HG02798 (cell line): Measurements from ENCODE around the gene UTP14C.
A peak's percentile ranks its signal among the peaks of the same experiment; 100 is the strongest.
"Not testable (repeated sequence)": the region's sequence is repeated elsewhere in the genome, so short reads cannot be mapped to it uniquely, and the experiment has no call there.

Source experiments
- ATAC-seq: cut with Tn5 transposase; IDR thresholded peaks from one replicate; pipeline ENCODE4 v1.9.1; 2021; ENCODE audit warnings: mild to moderate bottlenecking; ENCODE audit not compliant: unreplicated experiment, poor library complexity

Gene UTP14C

DNA sequence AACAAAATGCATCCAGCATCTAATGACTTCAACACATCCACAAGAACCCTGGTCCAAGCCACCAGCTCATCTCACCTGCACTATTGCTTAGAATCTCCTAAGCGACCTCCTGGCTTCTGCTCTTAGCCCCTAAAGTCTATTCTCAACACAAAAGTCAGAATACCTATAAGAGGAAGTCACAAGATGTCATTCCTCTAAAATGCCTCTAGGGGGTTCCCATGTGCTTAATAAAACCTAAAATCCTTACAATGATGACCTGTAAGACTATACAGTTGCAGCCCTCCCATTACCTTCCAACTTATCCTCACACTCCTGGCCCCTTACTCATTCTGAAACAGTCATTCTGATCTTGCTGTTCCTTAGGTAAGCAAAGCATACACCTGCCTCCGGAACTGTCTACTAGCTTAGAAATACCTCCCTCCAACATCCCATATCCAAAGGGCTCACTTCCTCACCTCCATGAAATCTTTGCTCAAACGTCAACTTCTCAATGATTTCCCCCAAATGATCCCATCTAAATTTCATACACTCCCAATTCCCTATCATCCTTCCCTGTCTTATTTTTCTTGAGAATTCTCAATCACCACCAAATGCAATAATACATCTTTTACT is 23.3 kb upstream of the UTP14C start:
- peak; percentile 84 for ATAC-seq

DNA sequence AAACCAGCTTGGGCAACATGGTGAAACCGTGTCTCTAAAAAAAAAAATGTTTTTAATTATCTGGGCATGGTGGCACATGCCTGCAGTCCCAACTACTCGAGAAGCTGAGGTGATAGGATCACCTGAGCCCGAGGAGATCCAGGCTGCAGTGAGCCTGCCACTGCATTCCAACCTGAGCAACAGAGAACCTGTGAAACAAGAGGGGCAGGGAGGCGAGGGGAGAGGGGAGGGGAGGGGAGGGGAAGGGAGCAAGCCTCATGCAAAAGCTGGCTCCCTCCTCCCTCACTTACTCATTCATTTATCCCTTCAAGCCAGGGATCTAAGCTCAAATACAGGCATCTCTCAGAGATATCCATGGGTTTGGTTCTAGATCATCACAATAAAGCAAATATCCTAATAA is 22.1 kb upstream of the UTP14C start:
- ATAC-seq: no peak

DNA sequence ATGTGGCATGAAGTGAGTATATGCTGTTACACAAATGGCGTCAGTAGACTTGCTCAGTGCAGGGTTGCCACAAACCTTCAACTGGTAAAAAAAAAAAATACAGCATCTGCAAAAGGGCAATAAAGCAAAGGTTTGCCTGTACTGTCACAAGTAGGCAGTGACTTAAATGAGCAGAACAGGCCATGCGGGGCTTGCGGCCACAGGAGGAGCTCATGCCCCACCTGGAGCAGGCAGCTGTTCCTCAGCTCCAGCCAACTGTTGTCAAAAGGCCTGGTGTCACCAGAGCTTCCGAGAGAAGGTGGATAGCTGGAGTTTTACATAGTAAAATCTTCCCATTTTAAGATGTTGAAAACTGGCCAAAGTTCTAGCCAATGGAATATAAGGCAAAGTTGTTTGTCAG is 20.9 kb upstream of the UTP14C start:
- ATAC-seq: no peak

DNA sequence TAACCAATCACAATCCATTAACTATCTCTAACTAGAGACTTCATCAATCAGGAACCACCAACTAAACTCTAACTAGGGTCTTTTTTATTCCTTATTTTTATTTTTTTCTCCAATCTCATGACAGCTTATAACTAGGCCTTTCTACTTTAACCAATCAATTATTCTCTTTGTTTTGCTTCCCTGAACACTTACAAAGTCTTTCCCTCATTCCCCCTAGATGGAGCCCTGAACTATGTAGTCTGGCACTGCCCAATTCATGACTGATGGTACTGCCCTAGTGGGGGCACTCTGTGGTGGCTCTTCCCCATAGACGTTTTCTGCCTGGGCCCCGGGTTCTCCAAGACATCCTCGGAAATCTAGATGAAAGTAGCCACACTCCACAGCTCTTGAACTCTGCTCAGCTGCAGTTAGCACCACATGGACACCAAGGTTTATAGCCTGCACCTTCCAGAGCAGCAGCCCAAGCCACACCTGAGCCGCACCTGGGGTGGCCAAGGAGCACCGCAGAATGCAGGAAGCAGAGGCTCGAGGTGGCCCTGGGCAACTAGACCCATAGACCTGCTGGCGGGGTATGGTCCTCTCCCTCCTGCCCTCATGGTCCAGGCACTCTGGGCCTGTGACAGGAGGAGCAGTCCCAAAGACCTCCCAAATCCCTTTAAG is 19.9 kb upstream of the UTP14C start:
- ATAC-seq: no peak

DNA sequence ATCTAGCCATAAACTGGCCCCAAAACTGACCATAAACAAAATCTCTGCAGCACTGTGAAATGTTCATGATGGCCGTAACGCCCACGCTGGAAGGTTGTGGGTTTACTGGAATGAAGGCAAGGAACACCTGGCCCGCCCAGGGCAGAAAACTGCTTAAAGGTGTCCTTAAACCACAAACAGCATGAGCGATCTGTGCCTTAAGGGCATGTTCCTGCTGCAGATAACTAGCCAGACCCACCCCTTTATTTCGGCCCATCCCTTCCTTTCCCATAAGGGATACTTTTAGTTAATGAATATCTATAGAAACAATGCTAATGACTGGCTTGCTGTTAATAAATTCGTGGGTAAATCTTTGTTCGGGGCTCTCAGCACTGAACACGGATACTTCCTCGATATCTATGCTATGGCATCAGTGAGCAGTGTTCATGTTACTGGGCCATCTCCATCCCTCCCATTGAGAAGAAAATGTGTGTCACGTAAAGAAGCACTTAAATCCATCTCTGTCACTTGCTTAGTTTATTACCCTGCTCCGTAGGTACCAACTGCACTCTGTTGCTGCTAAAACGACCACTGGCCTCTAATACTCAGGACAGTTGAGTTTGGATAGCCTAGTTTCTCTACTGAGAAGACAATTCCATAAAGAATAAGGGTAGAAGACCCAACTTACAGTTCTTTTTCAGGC is 18.5 kb upstream of the UTP14C start:
- no peak for ATAC-seq

DNA sequence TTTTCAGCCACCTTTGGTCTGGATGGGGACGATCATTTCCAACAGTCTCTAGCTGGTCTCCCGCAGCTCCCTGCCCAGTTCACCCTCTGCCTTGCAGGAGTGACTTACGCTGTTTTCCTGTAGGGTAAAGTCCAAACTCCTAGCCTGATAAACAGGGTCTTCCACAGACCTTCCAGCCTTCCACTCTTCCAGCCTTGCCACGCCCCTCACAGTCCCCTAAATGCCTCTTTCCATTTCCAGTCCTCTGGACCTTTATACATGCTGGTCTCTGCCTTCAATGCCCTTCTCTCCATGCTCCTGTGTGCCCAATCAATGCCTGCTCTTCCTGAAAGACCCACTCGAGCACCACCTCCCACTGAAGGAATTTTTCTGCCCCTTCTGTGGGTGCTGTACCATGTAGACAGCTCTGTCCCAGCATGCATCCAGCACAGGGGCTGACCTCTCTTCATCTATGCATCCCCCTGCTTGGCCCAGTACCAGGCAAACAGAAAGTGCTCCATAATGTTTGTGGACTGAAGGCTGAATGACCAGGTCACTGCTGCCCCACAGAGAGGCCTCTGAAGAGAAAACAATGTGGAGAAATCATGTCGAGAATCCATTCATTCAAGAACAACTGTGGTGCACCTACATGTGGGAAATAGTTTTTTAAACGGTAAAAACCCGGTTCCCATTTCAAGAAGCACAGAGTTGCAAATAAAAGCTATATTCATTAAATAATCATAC is 17.8 kb upstream of the UTP14C start:
- ATAC-seq: no peak

DNA sequence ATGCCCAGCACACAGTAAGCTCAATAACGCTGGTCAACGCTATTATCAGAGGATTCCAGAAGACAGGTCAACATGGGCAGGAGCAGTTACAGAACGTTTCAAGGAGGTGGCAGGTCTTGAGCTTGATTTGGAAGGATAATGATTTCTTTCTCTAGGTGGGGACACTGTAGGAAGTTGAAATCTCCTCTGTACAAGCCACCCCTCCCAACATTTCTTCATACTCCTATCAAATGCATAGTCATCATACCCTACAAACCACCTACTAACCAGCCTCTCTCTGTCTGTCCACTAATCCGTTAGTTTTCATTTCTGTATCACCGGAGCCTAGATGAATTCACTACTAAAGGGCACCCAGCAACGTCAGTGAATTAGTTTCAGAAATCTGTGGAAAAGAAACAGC is 14.5 kb upstream of the UTP14C start:
- no peak for ATAC-seq

DNA sequence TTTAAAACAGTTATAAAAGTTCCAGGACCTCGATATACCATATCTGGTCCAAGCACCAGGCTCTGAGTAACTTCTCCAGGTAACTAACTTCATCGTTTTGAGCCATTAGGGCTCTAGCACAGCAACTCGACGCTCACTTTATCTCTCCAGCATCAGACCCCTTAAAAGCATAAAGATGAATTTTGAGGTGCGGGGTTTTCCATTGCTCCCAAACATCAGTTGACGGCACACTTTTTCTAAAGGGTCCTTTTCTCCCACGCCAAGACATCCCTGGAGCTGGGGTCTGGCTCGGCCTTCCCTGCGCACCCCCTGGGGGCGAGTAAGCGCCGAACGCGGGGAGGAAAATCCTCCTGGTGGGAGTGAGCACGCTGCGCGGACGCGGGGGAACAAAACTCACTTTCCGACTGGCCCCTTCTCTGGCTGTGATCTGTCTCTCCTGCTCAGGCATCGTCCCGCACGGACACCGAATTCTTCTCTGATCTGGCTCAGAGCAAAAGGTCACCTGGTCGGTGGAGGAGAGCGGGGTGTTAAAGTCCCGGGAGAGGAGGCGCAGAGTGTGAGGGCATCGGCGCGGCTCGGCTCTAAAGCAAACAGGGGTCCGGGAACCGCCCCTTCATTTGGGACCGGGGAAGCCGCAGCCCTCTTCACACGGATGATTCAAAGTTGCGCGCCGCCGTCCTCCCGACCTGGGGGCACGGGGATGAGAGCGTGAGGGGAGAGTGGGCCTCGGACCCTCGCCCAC is 13.4 kb upstream of the UTP14C start, which contains the start of gene ATP7B:
TSS of gene ATP7B (minus strand) at position 561 of the 742 bp plus-strand sequence. CDS start at position 448, 113 bp downstream.
- no peak for ATAC-seq

DNA sequence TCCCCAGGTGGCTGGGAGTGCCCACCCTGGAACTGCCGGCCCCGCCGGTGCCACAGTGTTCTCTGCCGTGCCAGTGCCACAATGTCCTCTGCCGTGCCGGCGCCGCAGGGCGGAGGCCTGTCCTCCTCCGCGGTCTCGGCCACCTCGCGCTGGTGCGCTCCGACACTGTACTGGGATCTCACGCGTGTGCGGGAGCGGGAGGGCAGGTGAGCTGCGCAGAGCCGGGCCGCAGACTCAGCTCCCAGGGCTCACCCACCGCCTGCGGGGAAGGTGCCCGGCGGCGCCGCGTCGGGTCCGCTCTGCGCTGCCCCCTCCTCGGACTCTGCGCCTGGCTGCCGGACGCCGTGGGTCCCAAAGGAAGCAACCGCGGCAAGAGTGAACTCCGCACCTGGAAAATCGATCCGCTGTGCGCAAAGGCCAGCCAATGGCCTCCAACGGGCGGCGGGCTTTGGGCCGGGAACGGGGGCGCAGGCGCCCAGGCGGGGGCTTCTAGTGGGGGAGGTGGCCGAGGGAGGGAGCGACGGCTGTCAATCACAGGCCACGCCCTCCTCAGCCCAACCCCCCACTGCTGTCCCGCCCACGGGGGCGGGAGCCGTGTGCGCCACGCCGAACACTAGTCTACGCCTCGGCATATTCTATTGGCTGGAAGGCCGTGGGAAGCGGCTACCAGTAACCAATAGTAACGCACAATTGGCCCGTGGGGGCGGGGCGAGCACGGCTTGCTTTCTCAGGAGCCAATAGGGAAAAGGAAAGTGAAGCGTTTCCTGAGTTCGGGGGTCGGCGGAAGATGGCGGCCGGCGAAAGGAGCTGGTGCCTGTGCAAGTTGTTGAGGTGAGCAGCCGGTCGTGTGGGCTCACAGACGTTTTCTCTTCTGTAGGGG is 12.6 kb upstream of the UTP14C start, which contains the start of gene ALG11:
TSS of gene ALG11 (plus strand) at position 767 of the 880 bp plus-strand sequence. CDS start at position 788, 21 bp downstream.
- ATAC-seq: peak; percentile 100

DNA sequence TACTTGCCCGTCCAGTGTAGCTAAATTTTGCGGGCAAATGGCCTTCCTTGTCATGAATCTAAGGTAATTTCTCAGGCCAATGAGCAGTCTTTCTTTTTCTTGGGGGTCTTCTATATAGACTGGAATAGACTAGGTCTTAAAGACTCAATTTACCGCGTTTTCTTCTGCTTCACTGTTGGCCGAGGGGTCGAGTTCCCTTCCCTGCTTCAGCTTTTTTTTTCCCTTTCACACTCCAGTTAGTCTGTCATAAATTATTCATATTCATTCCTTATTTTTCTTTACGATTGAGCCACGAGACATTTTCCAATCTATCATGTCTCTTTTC is 12.0 kb upstream of the UTP14C start:
- ATAC-seq: no peak

DNA sequence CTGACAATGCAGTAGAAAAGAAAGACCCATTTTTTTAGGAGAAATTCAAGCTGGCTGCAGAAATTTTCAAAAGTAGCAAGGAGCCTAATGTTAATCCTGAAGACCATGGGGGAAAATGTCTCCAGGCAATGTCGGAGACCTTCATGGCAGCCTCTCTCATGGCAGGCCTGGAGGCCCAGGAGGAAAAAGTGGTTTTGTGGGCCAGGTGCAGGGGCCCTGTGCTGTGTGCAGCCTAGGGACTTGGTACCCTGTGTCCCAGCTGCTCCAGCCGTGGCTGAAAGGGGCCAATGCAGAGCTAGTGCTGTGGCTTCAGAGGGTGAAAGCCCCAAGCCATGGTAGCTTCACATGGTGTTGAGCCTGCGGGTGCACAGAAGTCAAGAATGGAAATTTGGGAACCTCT is 8.2 kb upstream of the UTP14C start:
- ATAC-seq: no peak

DNA sequence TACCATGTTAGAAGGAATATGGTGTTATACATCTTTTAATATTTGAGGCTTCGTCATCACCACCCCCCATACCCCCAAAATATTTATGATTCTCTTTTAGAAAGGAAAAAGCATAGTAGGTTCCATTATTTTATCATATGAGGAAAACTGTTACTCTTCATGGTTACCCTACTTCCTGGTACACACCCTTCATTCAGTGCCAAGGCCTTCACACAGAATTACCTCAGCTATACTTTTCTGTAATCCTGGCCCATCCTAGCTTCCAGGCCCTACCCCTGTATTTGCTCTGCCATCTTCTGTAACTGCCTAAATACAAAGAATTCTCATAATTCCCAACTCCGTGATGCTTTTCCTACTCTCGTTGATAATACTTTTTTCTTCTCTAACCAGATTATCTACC is 4.3 kb upstream of the UTP14C start:
- ATAC-seq: no peak

DNA sequence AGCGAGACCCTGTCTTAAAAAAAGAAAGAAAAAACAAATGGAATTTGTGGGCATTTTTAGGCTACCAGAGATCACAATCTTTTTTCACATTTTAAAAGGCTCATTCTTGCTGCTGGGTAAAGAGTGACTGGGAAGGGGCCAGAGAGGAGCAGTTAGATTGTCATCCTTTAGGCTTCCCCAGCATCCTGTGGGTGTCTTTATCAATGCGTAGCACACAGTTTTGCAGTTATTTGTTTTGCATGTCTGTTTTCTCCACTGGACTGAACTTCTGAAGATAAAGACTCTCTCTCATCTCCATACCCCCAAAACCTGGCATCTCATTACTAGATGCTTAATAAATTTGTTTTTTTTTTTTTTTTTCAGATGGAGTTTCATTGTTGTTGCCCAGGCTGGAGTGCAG is 2.1 kb upstream of the UTP14C start:
- no peak for ATAC-seq

DNA sequence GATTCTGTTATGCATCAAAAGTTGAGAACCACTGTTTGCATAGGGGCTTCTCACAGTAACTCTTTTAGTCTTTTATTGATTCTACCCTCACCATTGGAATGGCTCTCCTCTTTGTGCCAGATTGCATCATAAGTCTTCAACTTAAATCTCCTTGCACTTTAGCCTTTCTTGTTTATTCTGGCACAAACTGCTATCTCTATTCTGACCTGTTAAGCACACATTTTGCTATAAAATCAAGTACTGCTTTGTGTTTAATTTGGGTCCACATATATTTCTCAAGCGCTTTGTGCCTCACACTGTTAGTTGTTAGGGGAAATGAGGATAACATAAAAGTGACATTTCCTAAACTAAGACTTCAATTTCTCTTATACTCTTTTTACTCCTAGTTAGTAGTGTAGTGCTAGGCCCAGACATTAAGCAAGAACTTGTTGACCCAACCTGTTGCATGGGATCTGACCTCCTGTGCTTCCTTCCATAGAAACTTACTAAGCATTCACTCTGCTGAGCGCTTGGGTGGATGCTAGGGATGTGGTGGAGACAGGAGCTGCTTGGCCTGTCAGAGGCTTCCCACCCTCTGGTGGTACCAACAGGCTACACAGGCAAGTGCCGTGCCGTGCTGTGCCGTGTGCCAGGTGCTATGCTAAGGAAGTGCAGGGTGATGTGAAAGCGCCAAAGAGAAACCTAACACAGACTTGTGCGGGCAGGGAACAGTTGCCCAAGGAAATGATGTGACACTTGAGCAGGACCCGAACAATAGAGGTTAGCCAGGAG is 1.2 kb downstream of the UTP14C start:
- no peak for ATAC-seq

DNA sequence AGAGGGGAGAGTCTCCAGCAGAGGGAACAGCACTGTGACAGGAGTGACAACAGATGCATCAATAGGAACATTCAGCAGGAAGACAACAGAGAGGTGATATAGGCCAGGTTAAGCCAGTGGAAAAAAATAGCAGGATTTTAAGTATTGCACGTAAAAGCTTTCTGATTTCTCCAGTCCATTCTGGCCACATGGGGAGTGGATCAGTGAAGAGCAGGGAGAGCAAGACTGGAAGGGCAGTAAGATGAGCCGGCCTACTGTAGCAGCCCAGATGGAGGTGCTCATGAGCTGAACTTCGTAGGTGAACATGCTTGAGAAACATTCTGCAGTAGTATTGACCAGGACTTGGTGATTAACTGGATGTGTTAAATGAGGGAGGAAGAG is 1.7 kb downstream of the UTP14C start:
- ATAC-seq: no peak

DNA sequence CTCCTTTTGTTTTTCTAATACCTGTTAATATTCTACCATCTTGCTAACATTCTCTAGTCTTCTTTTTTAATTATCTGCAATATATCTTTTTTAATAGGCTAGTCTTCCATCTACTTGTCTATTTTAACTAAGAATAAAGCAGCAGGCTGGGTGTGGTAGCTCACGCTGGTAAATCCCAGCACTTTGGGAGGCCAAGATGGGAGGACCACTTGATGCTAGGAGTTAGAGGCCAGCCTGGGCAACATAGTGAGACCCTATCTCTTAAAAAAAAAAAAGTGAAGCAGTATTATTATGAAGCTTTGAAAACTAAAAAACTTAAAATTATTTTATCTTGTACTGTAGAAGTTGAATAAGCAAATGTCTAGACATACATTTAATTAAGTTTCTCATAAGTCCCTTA is 3.3 kb downstream of the UTP14C start:
- ATAC-seq: no peak

DNA sequence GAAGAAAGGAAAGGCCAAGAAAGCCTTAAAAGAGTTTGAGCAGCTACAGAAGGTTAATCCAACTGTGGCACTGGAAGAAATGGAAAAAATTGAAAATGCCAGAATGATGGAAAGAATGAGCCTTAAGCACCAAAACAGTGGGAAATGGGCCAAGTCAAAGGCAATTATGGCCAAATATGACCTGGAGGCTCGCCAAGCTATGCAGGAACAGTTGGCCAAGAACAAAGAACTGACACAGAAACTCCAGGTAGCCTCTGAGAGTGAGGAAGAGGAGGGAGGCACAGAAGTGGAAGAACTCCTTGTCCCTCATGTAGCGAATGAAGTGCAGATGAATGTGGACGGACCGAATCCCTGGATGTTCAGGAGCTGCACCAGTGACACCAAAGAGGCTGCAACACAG is 5.1 kb downstream of the UTP14C start:
- no peak for ATAC-seq

DNA sequence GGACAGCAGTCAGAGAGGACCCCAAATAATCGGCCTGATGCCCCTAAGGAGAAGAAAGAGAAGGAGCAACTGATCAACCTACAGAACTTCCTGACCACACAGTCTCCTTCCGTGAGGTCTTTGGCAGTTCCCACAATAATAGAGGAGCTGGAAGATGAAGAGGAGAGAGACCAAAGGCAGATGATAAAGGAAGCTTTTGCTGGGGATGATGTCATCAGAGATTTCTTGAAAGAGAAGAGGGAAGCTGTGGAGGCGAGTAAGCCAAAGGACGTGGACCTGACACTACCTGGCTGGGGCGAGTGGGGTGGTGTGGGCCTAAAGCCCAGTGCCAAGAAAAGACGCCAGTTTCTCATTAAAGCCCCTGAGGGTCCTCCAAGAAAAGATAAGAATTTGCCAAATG is 5.9 kb downstream of the UTP14C start:
- not testable (repeated sequence) for ATAC-seq

DNA sequence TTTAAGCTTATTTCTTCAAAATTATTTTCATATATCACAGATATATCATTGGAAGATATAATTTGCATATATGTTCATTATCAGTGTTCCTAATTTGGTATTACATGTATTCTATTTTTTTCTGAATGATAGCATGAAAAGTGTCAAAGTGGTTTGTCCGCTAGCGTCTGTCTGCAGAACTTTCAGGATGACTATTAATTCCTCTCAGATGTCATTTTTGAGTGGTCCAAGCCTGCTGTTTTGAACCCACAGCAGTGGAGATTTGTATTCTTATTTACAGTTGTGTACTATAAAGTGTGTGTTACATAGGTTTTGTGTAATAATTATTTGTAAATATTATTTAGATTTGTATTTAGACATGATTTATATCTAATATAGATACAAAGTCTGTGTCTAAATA is 8.5 kb downstream of the UTP14C start:
- no peak for ATAC-seq
